Left ventricle myocardium superior (tissue), 1 donor: ENCODE results near the gene ELANE. TPM values are rescaled to one million over a fixed set of nuclear protein-coding genes. Genes with fewer than 3 reads are reported as not detected.

ENCODE experiments used
- ATAC-seq: fragments of 200-7000 bp; cut with Tn5 transposase; one replicate; pipeline ENCODE4 v1.9.1; 2020; ENCODE audit warnings: mild to moderate bottlenecking, moderate library complexity
- DNase-seq: peaks from one replicate; pipeline ENCODE4 v3.0.0-alpha.2; 2020
- intact Hi-C: fragments of 100-400 bp; cut with micrococcal nuclease; formaldehyde crosslinking; loops from one replicate; pipeline ENCODE4 v1.11.0; 2022
- microRNA-seq: library from miRNA; unstranded; fragments of <30 nt; microRNA quantifications from one replicate; pipeline ENCODE4 v1.2.0, GENCODE V29; 2020; ENCODE audit warnings: borderline number of aligned reads
- total RNA-seq: library from RNA; stranded (reverse); fragmentation: NEBNext Ultra II Directional; extraction: Animal tissue kit (Norgen Biotek cat#: 25700); gene quantifications from one replicate; pipeline ENCODE4 v1.2.1, GENCODE V29; 2021
- donor health status: DM: no; HTN: yes; CAD: no; lungs with severe emphysema.

Gene ELANE
- total RNA-seq, 1 donor from 2014 or later: 1.5 TPM

GRCh38 chr19:904545-904944 is 52.4 kb downstream of the ELANE start:
- intact Hi-C loops: no loop called here
- DNase-seq: no peak
- no peak for ATAC-seq

Small RNAs within 50 kb of the gene (microRNA-seq; reads per million reads assigned to microRNA genes)
- gene MIR3187 (not detected), gene MIR4745 (not detected)

Other genes starting within 250 kb of the ELANE start
- 55.5 TPM for gene POLRMT, start 218.8 kb upstream of the ELANE start, total RNA-seq
- not detected for gene FGF22, start 212.4 kb upstream of the ELANE start, total RNA-seq
- 24.4 TPM for gene RNF126, start 189.1 kb upstream of the ELANE start, total RNA-seq
- gene FSTL3, start 175.9 kb upstream of the ELANE start, total RNA-seq: 24.6 TPM
- not detected for gene PRSS57, start 156.9 kb upstream of the ELANE start, total RNA-seq
- gene PALM, start 143.4 kb upstream of the ELANE start, total RNA-seq: 30.1 TPM
- not detected for gene MISP, start 101.2 kb upstream of the ELANE start, total RNA-seq
- gene PTBP1, start 54.9 kb upstream of the ELANE start, total RNA-seq: 58.1 TPM
- not detected for gene PLPPR3, start 30.3 kb upstream of the ELANE start, total RNA-seq
- not detected for gene AZU1, start 24.5 kb upstream of the ELANE start, total RNA-seq
- gene PRTN3, start 11.3 kb upstream of the ELANE start, total RNA-seq: not detected
- gene CFD, start 7.4 kb downstream of the ELANE start, total RNA-seq: 252 TPM
- gene MED16, start 40.9 kb downstream of the ELANE start, total RNA-seq: 23.7 TPM
- gene RNU6-9, start 41.2 kb downstream of the ELANE start, total RNA-seq: not detected
- gene R3HDM4, start 60.9 kb downstream of the ELANE start, total RNA-seq: 20.0 TPM
- not detected for gene KISS1R, start 65.0 kb downstream of the ELANE start, total RNA-seq
- gene ARID3A, start 73.7 kb downstream of the ELANE start, total RNA-seq: 5.7 TPM
- gene WDR18, start 132.0 kb downstream of the ELANE start, total RNA-seq: 20.4 TPM
- not detected for gene GRIN3B, start 148.1 kb downstream of the ELANE start, total RNA-seq
- gene TMEM259, start 168.8 kb downstream of the ELANE start, total RNA-seq: 122 TPM
- gene RNU6-2, start 169.2 kb downstream of the ELANE start, total RNA-seq: not detected
- 94.0 TPM for gene CNN2, start 174.3 kb downstream of the ELANE start, total RNA-seq
- gene ABCA7, start 187.8 kb downstream of the ELANE start, total RNA-seq: 9.4 TPM
- 6.0 TPM for gene ARHGAP45, start 214.9 kb downstream of the ELANE start, total RNA-seq
- gene POLR2E, start 243.1 kb downstream of the ELANE start, total RNA-seq: 148 TPM